MV-4-11 (cell line): ENCODE results near the gene NIN.

ENCODE experiments used
- DNase-seq: peaks from one replicate; lab custom pipeline; 2025; lab: John Stamatoyannopoulos, UW

The NIN gene

DNA sequence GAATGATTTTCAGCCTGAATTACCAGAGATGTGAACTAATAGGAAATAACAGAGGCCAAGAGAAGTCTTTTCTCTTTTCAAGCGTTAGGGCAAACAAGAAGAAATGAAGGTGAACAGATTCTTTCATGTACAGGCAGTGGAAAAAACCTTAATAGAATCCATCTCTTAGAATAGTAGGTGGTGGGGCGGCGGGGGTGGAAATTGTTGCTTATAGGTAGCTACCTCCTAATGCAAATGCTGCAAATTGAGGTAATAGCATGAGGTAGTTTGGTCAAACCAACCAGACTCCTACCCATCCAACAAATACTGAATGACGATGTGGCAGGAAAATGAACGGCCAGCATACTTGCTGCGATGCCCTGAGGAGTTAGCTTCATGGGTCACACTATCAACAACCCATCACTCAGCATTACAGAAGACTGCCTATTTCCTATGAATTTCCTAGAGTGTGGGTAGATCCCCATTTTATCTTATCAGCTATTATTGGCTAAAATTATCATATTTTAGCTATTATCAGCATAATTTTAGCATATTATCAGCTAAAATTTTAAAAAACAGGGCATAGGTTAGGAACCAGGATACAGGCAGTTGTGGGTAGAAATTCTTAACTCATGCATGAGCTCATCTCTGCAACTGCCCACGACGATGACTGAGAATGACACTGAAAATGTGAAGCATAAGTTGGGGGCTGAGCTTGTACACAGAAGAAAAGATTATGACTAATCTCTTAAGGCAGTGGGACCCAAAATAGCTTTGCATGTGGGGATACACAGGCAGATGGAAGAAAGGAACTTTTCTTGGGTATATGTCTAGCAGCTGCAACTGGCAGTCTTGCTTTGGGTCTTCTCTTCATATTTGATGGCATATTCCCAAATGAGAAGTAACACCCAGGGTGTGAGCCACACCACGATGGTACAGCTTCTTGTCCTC is 68.7 kb downstream of the NIN start:
- DNase-seq, result peak; percentile 61

DNA sequence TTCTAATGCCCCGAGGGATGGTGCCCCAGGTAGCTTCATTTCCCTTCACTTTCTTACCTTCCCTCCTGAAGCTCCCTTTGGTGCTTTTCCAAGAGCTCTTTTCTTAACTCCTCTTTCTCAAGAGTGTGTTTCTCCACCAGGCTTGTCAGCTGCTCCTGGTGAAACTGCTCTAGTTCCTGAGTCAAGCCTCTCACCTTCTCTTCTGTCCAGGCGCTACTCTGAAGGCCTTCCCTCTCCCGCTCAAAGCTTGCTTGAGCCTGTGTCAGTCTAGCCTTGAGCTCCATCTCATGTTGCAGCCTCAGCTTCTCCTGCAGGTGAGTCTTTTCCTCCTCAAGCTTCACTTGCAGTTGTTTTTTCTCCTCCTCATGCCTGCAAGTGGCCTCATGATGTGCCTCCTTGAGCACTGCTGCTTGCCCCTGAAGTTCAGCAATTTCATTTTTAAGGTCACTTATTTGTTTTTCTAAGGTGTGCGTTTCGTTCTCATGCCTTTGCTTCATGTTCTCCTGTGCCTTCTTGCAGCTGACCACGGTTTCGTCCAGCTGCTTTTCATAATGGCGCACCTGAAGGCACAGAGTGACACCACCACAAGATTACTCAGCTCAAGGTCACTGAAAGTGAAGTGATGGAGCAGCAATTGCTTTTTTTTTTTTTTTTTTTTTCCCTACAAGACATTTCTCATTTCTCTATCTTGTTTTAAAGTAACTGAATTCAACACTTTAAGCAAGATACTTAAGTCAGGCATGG is 71.0 kb downstream of the NIN start:
- no peak for DNase-seq

DNA sequence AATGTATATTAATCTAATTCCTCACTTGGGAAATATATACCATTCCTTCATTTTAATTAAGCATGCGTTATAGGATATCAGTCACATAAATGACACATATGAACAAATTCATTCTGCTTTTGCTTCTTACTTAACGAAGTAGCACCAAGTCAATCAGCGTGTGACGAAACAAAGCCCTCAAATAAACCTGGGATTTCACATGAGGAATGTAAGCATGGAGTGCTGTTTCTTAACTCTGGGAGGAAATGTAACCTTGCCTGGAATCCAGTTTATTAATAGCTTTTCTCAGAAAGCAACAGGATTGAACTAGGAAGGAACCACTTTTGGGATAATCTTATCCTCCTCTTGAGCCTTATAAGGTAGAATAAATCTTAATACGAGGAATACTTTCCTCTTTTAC is 72.0 kb downstream of the NIN start:
- DNase-seq, result no peak

DNA sequence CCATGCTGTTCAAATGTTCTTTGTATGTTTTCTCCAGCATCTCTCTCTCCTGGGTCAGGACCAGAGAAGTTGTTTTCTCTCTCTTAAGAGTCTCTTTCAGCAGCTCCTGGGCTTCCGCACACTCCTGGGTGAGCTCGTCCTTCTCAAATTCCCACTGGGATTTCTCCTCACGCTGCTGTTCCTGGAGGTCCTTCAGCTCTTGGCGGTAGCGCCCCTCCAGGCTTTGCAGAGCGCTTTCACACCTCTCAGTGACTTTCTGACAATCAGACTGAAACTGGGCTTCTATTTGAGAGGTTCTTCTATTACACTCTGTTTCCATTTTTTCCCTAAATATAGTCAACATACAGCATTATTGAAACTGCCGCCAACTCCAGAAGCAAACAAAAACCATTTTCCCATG is 72.7 kb downstream of the NIN start:
- no peak for DNase-seq

GRCh38 chr14:50757702-50758101 is 73.3 kb downstream of the NIN start:
- no peak for DNase-seq

- DNase-seq, result no peak
Measured at GRCh38 chr14:50756300-50756699, 74.7 kb downstream of the NIN start.

DNA sequence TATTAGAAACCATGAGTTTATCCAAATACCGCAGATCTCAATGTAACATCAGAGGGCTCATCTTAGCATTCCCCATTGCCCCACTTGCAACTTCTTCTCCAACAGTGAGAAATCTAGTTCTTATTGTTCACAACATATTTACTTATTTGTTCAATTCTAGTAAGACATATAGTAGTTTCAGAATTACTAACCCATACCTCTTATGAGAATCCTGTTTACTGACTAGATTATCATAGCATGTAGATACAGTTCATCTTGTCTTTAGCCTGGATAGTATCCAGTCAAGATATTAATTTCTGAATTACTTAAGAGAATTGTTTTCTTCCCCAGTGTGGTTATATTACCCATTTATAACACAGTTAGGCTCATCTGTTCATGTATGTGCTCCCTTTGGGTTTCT is 80.6 kb downstream of the NIN start:
- no peak for DNase-seq

- no peak for DNase-seq
Measured at GRCh38 chr14:50745401-50746058, 85.4 kb downstream of the NIN start.

GRCh38 chr14:50744231-50744630 is 86.7 kb downstream of the NIN start:
- DNase-seq, result no peak

GRCh38 chr14:50741567-50741966 is 89.4 kb downstream of the NIN start:
- no peak for DNase-seq

GRCh38 chr14:50740856-50741255 is 90.1 kb downstream of the NIN start:
- DNase-seq, result no peak

DNA sequence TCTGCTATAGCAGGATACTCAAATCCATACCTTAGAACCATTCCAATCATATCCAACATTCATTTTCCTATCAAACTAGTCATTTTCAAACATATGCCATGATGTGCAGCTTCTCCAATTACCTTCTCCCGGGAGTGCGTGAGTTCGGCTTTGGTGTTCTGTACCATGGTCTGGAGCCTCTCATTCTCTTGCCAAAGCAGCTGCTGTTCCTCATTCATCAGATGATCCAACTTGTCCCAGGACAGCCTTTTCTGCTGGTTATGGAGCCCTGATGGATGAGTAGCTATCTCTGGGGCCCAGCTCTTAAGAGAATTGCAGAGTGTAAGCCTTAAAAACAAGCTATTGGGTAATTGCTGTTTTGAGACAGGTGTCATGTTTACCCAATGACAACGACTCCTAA is 91.8 kb downstream of the NIN start:
- DNase-seq, result no peak

DNA sequence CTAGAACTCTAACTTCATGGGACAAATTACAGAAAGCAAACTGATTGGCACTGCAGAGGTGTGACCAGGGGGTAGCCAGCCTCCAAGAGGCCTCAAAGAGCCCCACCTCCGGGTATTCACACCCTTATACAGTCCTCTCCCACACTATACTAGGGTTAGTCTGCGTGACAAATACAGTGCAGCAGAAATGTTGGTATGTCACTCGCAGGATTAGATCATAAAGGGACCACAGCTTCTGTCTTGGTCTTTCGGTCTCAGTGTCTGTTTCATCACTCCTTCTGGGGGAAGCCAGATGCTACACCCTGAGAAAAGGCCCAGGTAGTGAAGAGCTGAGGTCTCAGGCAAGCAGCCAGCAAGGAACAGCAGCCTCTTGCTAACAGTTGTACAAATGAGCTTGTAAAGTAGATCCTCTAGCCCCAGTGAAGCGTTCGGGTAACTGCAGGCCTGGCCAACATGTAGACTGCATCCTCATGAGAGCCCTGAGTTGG is 94.0 kb downstream of the NIN start:
- DNase-seq, result no peak

DNA sequence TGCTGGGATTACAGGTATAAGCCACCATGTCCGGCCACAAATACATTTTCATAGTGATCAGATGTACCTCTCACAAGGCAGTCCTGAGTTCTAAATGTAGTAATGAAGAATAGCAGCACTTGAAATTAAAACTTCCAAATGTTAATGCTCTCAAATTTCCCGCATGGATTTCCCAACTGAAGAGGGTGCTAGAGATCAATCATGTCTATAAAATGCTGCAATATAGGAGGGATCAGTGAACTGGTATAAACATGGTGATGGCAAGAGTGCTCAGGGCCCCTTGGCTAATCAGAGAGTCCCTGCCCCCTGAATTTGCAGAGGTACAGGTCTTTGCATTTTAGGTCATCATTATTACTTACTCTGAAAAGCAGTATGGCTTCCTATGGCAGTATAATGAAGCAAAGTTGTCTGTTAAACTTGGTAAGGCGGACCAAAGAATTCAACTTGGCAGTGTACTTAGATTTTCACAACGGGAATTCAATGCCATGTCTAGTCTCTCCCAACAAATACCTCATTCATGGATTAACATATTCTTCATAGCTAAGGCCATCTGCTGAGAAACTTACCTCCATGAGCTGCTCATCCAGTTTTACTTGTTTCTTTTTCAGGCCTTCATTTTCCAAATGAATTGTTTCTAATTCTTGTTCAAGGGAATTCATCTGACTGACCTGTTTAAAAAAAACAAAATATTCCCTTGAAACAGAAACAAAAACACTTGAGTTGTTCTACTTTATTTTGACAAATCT is 95.8 kb downstream of the NIN start:
- DNase-seq, result no peak

DNA sequence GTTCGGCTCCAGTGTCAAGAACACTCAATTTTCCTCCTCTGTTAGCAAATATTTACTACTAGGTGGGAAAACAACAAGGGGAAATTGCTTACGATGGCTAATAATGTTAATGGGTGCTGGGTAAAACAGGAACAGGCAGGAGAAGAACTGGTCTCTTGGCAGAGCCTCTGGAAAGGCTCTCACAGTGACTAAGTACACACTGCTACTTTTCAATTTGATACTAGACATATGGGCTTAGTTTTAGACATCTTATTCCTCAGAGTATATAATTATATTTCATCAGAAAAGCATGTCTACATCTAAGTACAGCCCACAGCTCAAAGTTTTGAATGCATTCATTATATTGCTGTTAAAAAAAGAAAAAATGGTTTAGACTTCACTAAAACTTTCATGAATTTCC is 97.5 kb downstream of the NIN start:
- no peak for DNase-seq

DNA sequence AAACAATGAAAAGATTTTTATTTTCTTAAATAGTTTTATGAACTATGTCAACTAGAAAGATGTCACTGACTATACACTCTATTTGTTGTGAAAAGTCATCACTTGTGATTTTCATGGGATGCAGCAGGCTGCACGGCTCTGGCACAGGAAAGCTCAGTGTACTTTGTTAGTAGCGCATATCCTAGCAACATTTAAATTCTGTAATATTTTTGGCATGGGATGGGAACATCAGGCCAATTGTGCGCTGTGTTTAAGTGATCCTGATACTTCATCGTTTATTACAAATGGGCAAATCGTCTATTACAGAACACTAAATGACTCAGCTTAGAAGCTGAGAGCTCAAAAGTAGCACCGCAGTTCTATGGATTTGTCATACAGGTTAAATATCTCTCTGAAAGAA is 102.1 kb downstream of the NIN start:
- no peak for DNase-seq

- DNase-seq, result no peak
Measured at GRCh38 chr14:50726372-50727107, 104.4 kb downstream of the NIN start.

DNA sequence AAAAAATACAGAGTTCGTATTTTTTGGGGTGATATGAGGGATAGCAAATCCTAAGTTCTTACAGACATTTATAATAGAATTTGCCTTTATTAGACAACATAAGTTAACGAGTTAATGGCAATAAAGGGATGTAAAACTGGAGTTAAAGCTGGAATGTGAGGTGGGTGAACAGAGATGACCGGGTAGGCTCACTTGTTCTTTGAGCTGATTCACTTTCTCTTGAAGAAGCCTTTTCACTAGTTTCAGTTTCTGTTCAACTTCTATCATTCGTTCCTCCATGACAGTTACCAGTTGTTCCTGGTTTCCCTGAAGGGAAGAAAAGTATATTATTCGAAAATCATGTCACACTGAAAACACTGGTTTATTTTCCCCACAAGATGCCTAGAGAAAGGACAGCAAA is 105.2 kb downstream of the NIN start:
- peak; percentile 14 for DNase-seq

GRCh38 chr14:50719911-50720759 is 110.8 kb downstream of the NIN start:
- DNase-seq, result no peak

GRCh38 chr14:50718949-50719348 is 112.0 kb downstream of the NIN start:
- DNase-seq, result peak; percentile 23
